ENCODE data around the gene ISYNA1. TPM values are rescaled to one million over a fixed set of nuclear protein-coding genes. Genes with fewer than 3 reads are reported as not detected.
A peak's percentile ranks its signal among the peaks of the same experiment; 100 is the strongest.

ISYNA1 gene
- total RNA-seq, 5 donors from 2014 or later (not counting 1 experiment from before 2014, with no cell fraction given), result 38.3 to 59.8 (median 55.0) TPM

GRCh38 chr19:18393836-18394235 lies 44.1 kb downstream of the ISYNA1 start:
- Histone ChIP-seq H3K27ac (ENCODE audit: low read length) (no peak overlapping the region), H3K4me3 (ENCODE audit: control insufficient read depth in 1 of 2, extremely low read depth in 1 of 2, low read length in 1 of 2) (no peak overlapping the region), H3K4me1 (ENCODE audit: control insufficient read depth in 1 of 2, extremely low read depth in 1 of 2, insufficient read depth in 2 of 2, low read length in 2 of 2) (peaks cover 2 to 15% of the 10 kb centered on the region in 2 experiments), H3K36me3 (ENCODE audit: control insufficient read depth in 2 of 2, extremely low read depth in 1 of 2, insufficient read depth in 1 of 2, low read length in 1 of 2) (no peaks in the 10 kb centered on the region), H3K27me3 (replicated peaks in 1 of 2; ENCODE audit: control insufficient read depth in 2 of 2, extremely low read depth in 1 of 2, insufficient read depth in 2 of 2, low read length in 1 of 2) (peaks cover 0 to 71% of the 10 kb centered on the region in 2 experiments), H3K9me3 (no peaks in the 10 kb centered on the region)
- no peaks in the 10 kb centered on the region for H3K36me3 Mint-ChIP-seq
- WGBS (ENCODE audit: insufficient coverage), result 81% methylated on average over 7 of the region's 7 CpGs
- ChIA-PET CTCF (no interaction called here), POLR2A (no interaction called here)
- peaks cover 3 to 12% (median 9%) of the 10 kb centered on the region in 3 donors for H3K4me1 Mint-ChIP-seq
- no peak for DNase-seq
- no peak for ATAC-seq (replicated peaks in 1 of 4)
- H3K9me3 Mint-ChIP-seq, result no peaks in the 10 kb centered on the region
- no peak overlapping the region for H3K4me3 Mint-ChIP-seq
- H3K27ac Mint-ChIP-seq, result no peak overlapping the region
- H3K27me3 Mint-ChIP-seq, result peaks cover 16 to 33% of the 10 kb centered on the region in 2 donors

DNA sequence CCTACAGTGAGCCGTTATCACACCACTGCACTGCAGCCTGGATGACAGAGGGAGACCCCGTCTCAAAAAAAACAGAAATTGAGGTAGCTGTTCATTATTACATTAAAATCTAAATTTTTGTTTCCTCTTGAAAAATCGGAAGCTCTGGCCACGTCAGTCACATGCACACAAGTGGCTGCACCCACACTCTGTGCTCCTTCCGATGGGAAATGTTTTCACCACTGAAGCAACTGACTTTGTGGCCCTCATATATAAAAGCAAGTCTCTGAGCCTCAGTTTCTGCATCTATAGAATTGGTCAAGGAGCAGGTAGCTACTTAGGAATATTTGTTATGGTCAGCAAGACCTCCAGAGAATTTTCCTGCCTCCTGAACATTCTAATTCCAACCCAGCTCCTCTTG lies 45.0 kb downstream of the ISYNA1 start:
- ATAC-seq (replicated peaks in 1 of 4) (no peak), DNase-seq (no peak)
- Histone ChIP-seq H3K9me3 (no peaks in the 10 kb centered on the region), H3K27me3 (replicated peaks in 1 of 2; ENCODE audit: control insufficient read depth in 2 of 2, extremely low read depth in 1 of 2, insufficient read depth in 2 of 2, low read length in 1 of 2) (peaks cover 0 to 73% of the 10 kb centered on the region in 2 experiments), H3K4me3 (ENCODE audit: control insufficient read depth in 1 of 2, extremely low read depth in 1 of 2, low read length in 1 of 2) (no peak overlapping the region), H3K4me1 (ENCODE audit: control insufficient read depth in 1 of 2, extremely low read depth in 1 of 2, insufficient read depth in 2 of 2, low read length in 2 of 2) (peaks cover 5 to 23% of the 10 kb centered on the region in 2 experiments), H3K36me3 (ENCODE audit: control insufficient read depth in 2 of 2, extremely low read depth in 1 of 2, insufficient read depth in 1 of 2, low read length in 1 of 2) (no peaks in the 10 kb centered on the region), H3K27ac (ENCODE audit: low read length) (no peak overlapping the region)
- H3K36me3 Mint-ChIP-seq, result no peaks in the 10 kb centered on the region
- no CpG with 5 or more reads among the region's 5 CpGs for WGBS (ENCODE audit: insufficient coverage)
- ChIA-PET POLR2A (interaction anchor here in 1 of 2 donors (0.6 kb wide), 1 partner anchor 573 kb away, joined by 4 read pairs; no protein-coding TSS in a partner anchor), CTCF (no interaction called here)
- no peak overlapping the region for H3K4me3 Mint-ChIP-seq
- no peaks in the 10 kb centered on the region for H3K9me3 Mint-ChIP-seq
- peaks cover 16 to 29% of the 10 kb centered on the region in 2 donors for H3K27me3 Mint-ChIP-seq
- H3K27ac Mint-ChIP-seq, result no peak overlapping the region
- H3K4me1 Mint-ChIP-seq, result peaks cover 7 to 17% (median 14%) of the 10 kb centered on the region in 3 donors

DNA sequence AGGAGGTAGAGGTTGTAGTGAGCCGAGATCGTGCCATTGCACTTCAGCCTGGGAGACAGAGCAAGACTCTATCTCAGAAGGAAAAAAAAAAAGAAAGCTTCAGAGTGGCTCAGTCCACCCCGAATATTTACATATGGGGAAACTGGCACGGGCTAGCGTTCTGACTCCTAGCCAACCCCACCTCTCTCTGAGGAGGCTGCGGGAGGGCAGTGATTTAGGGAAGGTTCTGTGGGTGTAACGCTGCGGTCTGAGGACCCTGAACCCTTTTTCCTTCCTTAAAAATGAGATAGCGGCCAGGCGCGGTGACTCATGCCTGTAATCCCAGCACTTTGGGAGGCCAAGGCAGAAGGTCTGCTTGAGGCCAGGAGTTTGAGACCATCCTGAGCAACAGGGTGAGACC lies 45.5 kb downstream of the ISYNA1 start:
- Histone ChIP-seq H3K9me3 (no peaks in the 10 kb centered on the region), H3K4me1 (ENCODE audit: control insufficient read depth in 1 of 2, extremely low read depth in 1 of 2, insufficient read depth in 2 of 2, low read length in 2 of 2) (peaks cover 6 to 21% of the 10 kb centered on the region in 2 experiments), H3K36me3 (ENCODE audit: control insufficient read depth in 2 of 2, extremely low read depth in 1 of 2, insufficient read depth in 1 of 2, low read length in 1 of 2) (no peaks in the 10 kb centered on the region), H3K27me3 (replicated peaks in 1 of 2; ENCODE audit: control insufficient read depth in 2 of 2, extremely low read depth in 1 of 2, insufficient read depth in 2 of 2, low read length in 1 of 2) (peaks cover 0 to 73% of the 10 kb centered on the region in 2 experiments), H3K27ac (ENCODE audit: low read length) (no peak overlapping the region), H3K4me3 (ENCODE audit: control insufficient read depth in 1 of 2, extremely low read depth in 1 of 2, low read length in 1 of 2) (no peak overlapping the region)
- Mint-ChIP-seq H3K27ac (no peak overlapping the region), H3K9me3 (no peaks in the 10 kb centered on the region), H3K4me1 (peaks cover 8 to 17% (median 13%) of the 10 kb centered on the region in 3 donors), H3K27me3 (peaks cover 13 to 28% of the 10 kb centered on the region in 2 donors), H3K4me3 (no peak overlapping the region), H3K36me3 (no peaks in the 10 kb centered on the region)
- DNase-seq (peak in 1 of 35 experiments; percentile 38), ATAC-seq (replicated peaks in 1 of 4) (no peak)
- ChIA-PET CTCF (interaction anchor here in 1 of 2 donors (0.6 kb wide), 1 partner anchor 161 kb away, joined by 4 read pairs; no protein-coding TSS in a partner anchor), POLR2A (interaction anchor here (0.6 to 0.7 kb wide), 2 partner anchors 358 to 574 kb away, joined by 4 read pairs; no protein-coding TSS in a partner anchor)
- 37% methylated on average over 5 of the region's 11 CpGs for WGBS (ENCODE audit: insufficient coverage)

DNA sequence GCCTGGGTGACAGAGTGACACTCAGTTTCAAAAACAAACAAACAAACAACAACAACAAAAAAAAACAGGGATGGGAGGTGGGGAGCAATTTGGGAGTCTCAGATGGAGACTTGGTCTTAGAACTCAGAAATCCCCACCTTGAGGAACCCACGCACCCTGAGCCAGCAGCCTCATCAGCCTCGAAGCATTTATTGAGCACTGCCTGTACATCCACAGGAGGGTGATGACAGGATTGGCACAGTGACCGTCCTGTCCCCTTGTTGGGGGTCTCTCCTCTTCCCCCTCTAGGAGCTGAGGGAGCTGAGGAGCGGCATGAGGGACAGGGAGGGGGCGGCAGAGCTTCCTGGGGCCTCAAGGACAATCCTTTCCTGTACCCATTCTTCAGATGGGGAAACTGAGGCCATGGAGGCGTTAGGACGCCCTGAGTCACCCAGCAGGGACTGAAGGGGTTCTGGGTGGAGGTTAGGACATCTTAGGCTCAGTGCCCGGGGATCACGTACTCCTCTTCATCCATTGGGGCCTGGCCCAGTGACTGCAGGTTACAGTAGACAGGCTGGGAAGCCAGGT lies 46.3 kb downstream of the ISYNA1 start:
- no peak overlapping the region for H3K4me3 ChIP-seq (ENCODE audit: control insufficient read depth in 1 of 2, extremely low read depth in 1 of 2, low read length in 1 of 2)
- ChIA-PET POLR2A (interaction anchor here in 1 of 2 donors (0.7 kb wide), 1 partner anchor 357 kb away, joined by 4 read pairs; no protein-coding TSS in a partner anchor), CTCF (interaction anchor here (0.6 to 1.1 kb wide), 3 partner anchors 139 to 253 kb away, joined by 3 to 4 read pairs (median 4); no protein-coding TSS in a partner anchor)
- no peaks in the 10 kb centered on the region for H3K9me3 Mint-ChIP-seq
- no peaks in the 10 kb centered on the region for H3K36me3 ChIP-seq (ENCODE audit: control insufficient read depth in 2 of 2, extremely low read depth in 1 of 2, insufficient read depth in 1 of 2, low read length in 1 of 2)
- ATAC-seq (replicated peaks in 1 of 4) (no peak), DNase-seq (no peak)
- peaks cover 4 to 16% of the 10 kb centered on the region in 2 experiments for H3K4me1 ChIP-seq (ENCODE audit: control insufficient read depth in 1 of 2, extremely low read depth in 1 of 2, insufficient read depth in 2 of 2, low read length in 2 of 2)
- no peak overlapping the region for H3K27ac ChIP-seq (ENCODE audit: low read length)
- H3K27ac Mint-ChIP-seq, result no peak overlapping the region
- no peak overlapping the region for H3K4me3 Mint-ChIP-seq
- no peaks in the 10 kb centered on the region for H3K36me3 Mint-ChIP-seq
- peaks cover 0 to 73% of the 10 kb centered on the region in 2 experiments for H3K27me3 ChIP-seq (replicated peaks in 1 of 2; ENCODE audit: control insufficient read depth in 2 of 2, extremely low read depth in 1 of 2, insufficient read depth in 2 of 2, low read length in 1 of 2)
- 80% methylated on average over 4 of the region's 9 CpGs for WGBS (ENCODE audit: insufficient coverage)
- peaks cover 14 to 35% of the 10 kb centered on the region in 2 donors for H3K27me3 Mint-ChIP-seq
- H3K9me3 ChIP-seq, result no peaks in the 10 kb centered on the region
- peaks cover 10 to 19% (median 12%) of the 10 kb centered on the region in 3 donors for H3K4me1 Mint-ChIP-seq

DNA sequence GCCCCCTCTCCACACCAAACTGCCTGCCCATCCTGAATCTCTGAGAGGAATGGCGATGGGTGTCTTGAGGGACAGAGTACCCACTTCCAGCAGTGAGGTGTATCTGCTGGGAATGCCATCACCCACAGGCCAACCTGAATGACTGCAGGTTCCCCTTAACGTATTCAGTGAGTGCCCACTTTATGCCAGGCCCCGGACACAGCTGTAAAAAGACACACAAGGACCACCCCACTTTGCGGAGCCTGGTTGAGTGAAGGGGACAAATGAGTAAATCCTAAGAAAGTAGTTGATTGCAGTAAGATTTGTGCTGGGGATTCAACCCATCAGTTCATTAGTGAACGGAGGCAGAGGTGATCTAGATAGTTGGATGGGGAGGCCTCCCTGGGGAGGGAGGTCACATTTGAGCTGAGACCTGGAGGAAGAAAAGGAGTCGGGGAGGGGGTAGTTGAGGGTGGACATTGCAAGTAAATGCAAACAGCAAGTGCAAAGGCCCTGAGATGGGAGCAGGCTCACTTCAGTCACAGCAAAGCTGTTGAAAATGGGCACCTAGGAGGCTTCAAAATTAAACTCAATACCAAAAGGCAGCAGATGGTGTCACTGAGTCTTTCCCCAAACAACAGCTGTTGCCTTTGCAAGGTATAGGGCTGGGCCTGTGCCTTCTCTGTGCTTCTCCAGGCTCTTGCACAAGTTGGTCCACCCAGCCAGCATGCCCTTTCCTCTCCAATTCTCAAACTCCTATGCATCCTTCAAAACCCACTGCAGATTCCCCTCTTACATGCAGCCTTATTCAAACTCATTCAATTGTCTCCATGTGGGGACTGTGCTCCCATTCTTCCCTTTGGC lies 47.6 kb downstream of the ISYNA1 start:
- ChIA-PET POLR2A (no interaction called here), CTCF (interaction anchor here (0.7 to 2.0 kb wide), 3 partner anchors 21 to 255 kb away, joined by 4 to 6 read pairs (median 5); no protein-coding TSS in a partner anchor)
- H3K27ac Mint-ChIP-seq, result no peak overlapping the region
- H3K4me1 Mint-ChIP-seq, result peaks cover 10 to 19% (median 12%) of the 10 kb centered on the region in 3 donors
- no peak overlapping the region for H3K27ac ChIP-seq (ENCODE audit: low read length)
- peaks cover 4 to 20% of the 10 kb centered on the region in 2 experiments for H3K4me1 ChIP-seq (ENCODE audit: control insufficient read depth in 1 of 2, extremely low read depth in 1 of 2, insufficient read depth in 2 of 2, low read length in 2 of 2)
- H3K27me3 ChIP-seq (replicated peaks in 1 of 2; ENCODE audit: control insufficient read depth in 2 of 2, extremely low read depth in 1 of 2, insufficient read depth in 2 of 2, low read length in 1 of 2), result peaks cover 0 to 78% of the 10 kb centered on the region in 2 experiments
- no peaks in the 10 kb centered on the region for H3K36me3 Mint-ChIP-seq
- H3K9me3 ChIP-seq, result no peaks in the 10 kb centered on the region
- no peaks in the 10 kb centered on the region for H3K9me3 Mint-ChIP-seq
- peaks cover 14 to 45% of the 10 kb centered on the region in 2 donors for H3K27me3 Mint-ChIP-seq
- peak overlapping the region in 1 of 3 donors; percentile 75 for H3K4me3 Mint-ChIP-seq
- ATAC-seq (replicated peaks in 1 of 4), result no peak
- no peaks in the 10 kb centered on the region for H3K36me3 ChIP-seq (ENCODE audit: control insufficient read depth in 2 of 2, extremely low read depth in 1 of 2, insufficient read depth in 1 of 2, low read length in 1 of 2)
- DNase-seq, result no peak
- no peak overlapping the region for H3K4me3 ChIP-seq (ENCODE audit: control insufficient read depth in 1 of 2, extremely low read depth in 1 of 2, low read length in 1 of 2)
- 95% methylated on average over 2 of the region's 6 CpGs for WGBS (ENCODE audit: insufficient coverage)

DNA sequence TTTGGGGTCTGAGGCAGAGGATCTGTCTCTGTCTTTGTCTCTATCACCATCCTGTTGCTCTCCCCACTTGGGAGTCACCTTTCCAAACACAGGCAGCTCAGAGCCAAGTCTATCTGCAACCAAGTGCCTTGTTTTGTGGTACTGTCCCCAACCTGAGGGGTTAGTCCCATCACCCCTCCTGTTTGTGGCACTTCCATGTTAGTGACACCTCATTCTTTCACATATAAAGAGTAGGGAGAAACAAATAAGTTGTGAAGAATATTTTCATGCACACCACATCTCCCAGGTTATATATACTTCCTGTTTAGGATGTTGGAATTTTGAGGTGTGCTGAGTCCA lies 48.2 kb downstream of the ISYNA1 start:
- Histone ChIP-seq H3K27me3 (replicated peaks in 1 of 2; ENCODE audit: control insufficient read depth in 2 of 2, extremely low read depth in 1 of 2, insufficient read depth in 2 of 2, low read length in 1 of 2) (peaks cover 0 to 82% of the 10 kb centered on the region in 2 experiments), H3K4me1 (ENCODE audit: control insufficient read depth in 1 of 2, extremely low read depth in 1 of 2, insufficient read depth in 2 of 2, low read length in 2 of 2) (peaks cover 4 to 20% of the 10 kb centered on the region in 2 experiments), H3K36me3 (ENCODE audit: control insufficient read depth in 2 of 2, extremely low read depth in 1 of 2, insufficient read depth in 1 of 2, low read length in 1 of 2) (no peaks in the 10 kb centered on the region), H3K27ac (ENCODE audit: low read length) (no peak overlapping the region), H3K4me3 (ENCODE audit: control insufficient read depth in 1 of 2, extremely low read depth in 1 of 2, low read length in 1 of 2) (no peak overlapping the region), H3K9me3 (no peaks in the 10 kb centered on the region)
- H3K36me3 Mint-ChIP-seq, result no peaks in the 10 kb centered on the region
- DNase-seq (no peak), ATAC-seq (replicated peaks in 1 of 4) (no peak)
- peak overlapping the region in 1 of 3 donors; percentile 75 for H3K4me3 Mint-ChIP-seq
- POLR2A ChIA-PET, result no interaction called here
- H3K27me3 Mint-ChIP-seq, result peaks cover 14 to 51% of the 10 kb centered on the region in 2 donors
- CTCF ChIA-PET, result interaction anchor here (1.1 to 2.0 kb wide), 2 partner anchors 22 to 25 kb away, joined by 6 read pairs; no protein-coding TSS in a partner anchor
- H3K27ac Mint-ChIP-seq, result no peak overlapping the region
- no peaks in the 10 kb centered on the region for H3K9me3 Mint-ChIP-seq
- H3K4me1 Mint-ChIP-seq, result peaks cover 10 to 19% (median 12%) of the 10 kb centered on the region in 3 donors

Data from T-cell (primary cell).